SIG-M5 treated with dmso at 0.1 percent for 504 hours (cell line): ENCODE data around the gene SHKBP1.
A peak's percentile ranks its signal among the peaks of the same experiment; 100 is the strongest.

Experiments used
- DNase-seq: peaks from one replicate; lab custom pipeline; 2025; ENCODE audit not compliant: unreplicated experiment; lab: John Stamatoyannopoulos, UW

SHKBP1 gene

GRCh38 chr19:40600570-40601133 is 24.0 kb downstream of the SHKBP1 start:
- DNase-seq, result no peak

GRCh38 chr19:40601134-40601974 is 24.7 kb downstream of the SHKBP1 start, which contains the start of gene LTBP4:
Gene LTBP4, plus strand, starts transcription at chr19:40601369. Its CDS starts 19 bp downstream, at chr19:40601388.
- DNase-seq, result no peak

DNA sequence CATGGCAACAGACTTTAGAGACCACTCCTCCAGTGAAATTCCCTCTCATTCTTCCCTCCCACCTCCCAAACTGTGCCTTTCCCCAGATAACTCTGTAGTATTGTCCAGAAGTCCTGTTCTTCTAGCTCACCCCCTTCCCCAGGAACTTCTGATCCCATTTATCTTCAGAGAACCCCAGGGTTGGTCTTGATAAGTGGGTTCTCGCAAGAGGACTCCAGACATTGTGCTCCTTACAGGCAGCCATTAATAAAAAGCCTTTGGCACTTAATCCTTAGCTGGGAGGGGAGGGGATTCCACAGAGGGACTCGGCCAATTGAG is 26.4 kb downstream of the SHKBP1 start:
- no peak for DNase-seq

DNA sequence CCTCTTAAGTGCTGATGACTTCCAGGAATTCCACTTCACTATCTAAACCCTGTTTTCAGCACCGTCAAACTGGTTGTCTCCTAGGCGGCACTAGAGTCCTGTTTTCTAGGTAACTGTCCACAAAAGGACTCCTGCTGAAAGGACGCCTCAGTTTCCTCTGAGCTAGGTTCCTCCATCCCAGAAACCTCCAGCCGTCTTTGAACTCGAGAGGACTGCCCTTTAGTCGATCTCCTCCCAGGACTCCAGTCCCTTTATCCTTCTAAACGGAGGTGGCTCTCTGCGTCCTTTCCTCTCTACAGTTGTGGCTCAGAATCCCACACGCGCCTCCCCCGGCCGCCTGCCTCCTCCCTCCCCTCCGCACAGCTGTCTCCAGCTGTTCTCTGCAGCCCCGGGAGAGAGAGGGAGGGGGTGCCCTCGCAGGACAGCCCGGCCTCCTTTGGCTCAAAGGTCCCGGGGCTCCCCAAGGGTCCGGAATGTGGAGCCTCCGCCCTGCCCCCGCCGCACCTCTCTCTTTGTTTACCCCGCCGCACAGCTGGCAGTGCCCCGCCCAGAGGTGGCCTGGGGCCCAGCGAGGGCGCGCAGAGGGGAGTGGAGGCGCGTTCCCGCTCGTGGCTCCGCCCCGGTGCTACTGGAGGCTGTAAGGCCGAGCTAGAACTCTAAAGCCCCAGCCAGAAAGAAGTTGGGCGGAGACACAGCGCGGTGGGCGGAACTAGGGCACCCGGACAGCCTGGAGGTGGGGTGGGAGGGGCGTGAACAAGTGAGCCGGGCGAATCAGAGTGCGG is 26.9 kb downstream of the SHKBP1 start:
- DNase-seq, result peak; percentile 97

GRCh38 chr19:40604171-40604646 is 27.5 kb downstream of the SHKBP1 start:
- DNase-seq, result no peak

DNA sequence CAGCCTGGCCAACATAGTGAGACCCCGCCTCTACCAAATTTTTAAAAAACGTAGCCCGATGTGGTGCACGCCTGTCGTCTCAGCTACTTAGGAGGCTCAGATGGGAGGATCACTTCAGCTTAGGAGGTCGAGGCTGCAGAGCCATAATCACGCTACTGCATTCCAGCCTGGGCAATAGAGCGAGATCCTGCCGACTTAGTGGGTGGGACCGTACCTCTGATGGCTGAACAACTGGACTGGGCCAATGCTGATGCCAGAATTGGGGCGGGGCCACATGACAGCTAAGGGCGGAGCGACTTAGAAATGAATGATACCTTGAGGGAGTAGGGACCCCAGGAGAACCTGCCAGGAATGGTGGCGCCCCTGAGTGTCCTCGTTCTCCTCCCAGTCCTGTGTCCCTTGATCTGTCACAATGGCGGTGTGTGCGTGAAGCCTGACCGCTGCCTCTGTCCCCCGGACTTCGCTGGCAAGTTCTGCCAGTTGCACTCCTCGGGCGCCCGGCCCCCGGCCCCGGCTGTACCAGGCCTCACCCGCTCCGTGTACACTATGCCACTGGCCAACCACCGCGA is 28.1 kb downstream of the SHKBP1 start:
- no peak for DNase-seq

- peak; percentile 89 for DNase-seq
Measured at GRCh38 chr19:40605216-40605971, 28.7 kb downstream of the SHKBP1 start.

DNA sequence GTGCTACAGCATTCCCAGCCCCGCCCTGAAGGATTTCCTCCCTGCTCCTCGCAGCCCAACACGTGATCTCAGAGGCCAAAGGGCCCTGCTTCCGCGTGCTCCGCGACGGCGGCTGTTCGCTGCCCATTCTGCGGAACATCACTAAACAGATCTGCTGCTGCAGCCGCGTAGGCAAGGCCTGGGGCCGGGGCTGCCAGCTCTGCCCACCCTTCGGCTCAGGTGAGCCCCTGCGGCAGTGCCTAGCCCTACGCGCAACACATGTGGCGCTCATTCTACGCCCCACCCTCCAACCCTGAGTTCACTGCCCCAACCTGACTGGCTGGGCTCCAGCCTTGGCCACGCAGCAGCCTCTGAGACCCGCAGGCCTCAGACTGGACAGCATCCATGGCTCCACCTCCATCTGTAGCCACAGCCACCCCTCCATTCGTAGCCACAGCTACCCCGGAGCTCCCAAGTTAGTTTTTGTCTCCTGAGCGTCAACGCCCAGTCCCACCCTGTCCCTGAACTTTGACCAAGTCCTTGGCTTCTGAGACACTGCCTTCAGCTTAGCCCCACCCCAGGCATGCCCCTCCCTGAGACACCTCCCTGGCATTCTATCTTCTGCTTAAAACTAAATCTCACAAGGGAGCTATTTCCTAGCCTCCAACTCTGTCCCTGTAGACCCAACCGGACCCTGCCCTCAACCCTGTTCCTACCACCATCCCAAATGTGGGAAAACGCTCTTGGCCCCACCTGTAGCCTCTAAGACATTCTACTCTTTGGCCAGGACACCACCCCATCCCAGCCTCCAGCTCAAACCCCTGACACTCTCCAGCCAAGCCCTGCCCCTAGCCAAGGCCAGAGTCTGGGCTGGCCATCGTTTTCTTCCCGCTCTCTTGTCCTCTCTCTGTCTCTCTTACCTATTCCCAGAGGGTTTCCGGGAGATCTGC is 30.9 kb downstream of the SHKBP1 start:
- DNase-seq, result no peak

- DNase-seq, result no peak
Measured at GRCh38 chr19:40608240-40608621, 31.6 kb downstream of the SHKBP1 start.

DNA sequence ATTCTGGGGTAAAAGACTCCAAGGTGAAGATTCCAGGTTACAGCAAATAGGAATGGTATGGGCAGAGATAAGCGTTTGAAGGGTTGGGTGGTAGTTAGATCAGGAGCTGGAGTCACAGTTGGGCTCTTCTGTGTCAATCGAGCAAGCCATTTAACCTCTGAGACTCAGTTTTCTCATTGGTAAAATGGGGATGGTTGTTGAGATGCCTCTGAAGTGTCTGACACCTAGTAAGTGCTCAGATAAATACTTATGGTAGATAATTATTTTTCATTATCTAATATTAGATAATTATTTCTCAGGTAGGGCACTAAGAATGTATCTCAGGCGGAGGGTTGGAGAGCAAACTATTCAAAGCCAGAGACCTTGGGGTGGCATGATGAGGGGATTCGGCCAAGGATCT is 32.3 kb downstream of the SHKBP1 start:
- no peak for DNase-seq

GRCh38 chr19:40609561-40610395 is 33.1 kb downstream of the SHKBP1 start:
- DNase-seq, result peak; percentile 79

- DNase-seq, result no peak
Measured at GRCh38 chr19:40610396-40611064, 33.9 kb downstream of the SHKBP1 start.

DNA sequence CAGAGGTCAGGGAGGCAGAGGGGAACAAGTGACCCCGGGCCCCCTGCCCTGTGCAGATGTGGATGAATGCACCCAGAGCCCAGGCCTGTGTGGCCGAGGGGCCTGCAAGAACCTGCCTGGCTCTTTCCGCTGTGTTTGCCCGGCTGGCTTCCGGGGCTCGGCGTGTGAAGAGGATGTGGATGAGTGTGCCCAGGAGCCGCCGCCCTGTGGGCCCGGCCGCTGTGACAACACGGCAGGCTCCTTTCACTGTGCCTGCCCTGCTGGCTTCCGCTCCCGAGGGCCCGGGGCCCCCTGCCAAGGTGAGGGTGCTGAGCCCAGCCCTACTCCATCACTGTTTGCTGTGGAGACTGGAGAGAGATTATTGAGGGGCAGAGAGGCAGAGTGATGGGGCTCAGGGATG is 34.4 kb downstream of the SHKBP1 start:
- peak; percentile 8 for DNase-seq

- DNase-seq, result no peak
Measured at GRCh38 chr19:40611900-40612698, 35.4 kb downstream of the SHKBP1 start.

DNA sequence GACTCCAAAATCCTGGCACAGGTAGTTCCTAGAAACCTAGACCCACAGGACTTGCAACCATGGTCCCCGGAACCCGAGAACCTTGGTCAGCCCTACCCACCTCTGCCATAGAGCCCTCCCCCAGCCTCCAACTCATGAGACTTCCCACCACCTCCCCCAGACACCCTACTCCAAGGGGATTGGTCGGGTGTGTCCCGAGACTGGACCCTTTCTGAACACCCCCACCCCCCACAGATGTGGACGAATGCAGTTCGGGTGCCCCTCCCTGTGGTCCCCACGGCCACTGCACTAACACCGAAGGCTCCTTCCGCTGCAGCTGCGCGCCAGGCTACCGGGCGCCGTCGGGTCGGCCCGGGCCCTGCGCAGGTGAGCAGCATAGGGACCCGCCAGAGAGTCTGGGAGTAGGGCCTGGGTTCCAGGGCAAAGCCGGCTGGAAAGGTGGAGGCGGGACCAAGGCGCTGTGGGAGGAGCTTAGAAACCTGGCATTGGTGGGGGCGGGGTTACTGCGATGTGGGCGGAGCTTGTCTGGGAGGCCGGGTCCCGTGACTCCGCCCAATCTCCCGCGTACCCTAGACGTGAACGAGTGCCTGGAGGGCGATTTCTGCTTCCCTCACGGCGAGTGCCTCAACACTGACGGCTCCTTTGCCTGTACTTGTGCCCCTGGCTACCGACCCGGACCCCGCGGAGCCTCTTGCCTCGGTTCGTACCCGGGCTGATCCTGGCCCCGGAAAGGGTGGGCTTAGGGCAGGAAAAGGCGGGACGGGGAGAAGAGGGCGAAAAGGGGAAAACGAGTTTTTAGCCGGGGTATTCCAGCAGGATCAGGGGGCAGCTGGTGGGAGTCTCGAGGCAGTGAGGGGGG is 36.4 kb downstream of the SHKBP1 start:
- DNase-seq, result peak; percentile 48
